ENCODE measurements around the gene SLC2A10. TPM values are rescaled to one million over a fixed set of nuclear protein-coding genes. Genes with fewer than 3 reads are reported as not detected.

The SLC2A10 gene
- total RNA-seq, 1 experiment from 2014 or later, result 0.05 TPM

GRCh38 chr20:46690219-46691106 is 19.0 kb upstream of the SLC2A10 start (continued):
- TF ChIP-seq RAD21 (IDR thresholded peaks at IDR 0.05; ENCODE audit: low read depth) (no peak), SP1 (IDR thresholded peaks at IDR 0.05; ENCODE audit: low read depth) (no peak), CBX3 (IDR thresholded peaks at IDR 0.05; ENCODE audit: low read depth) (no peak), EGR1 (IDR thresholded peaks at IDR 0.05; ENCODE audit: low read depth) (no peak)

GRCh38 chr20:46691196-46691595 is 18.3 kb upstream of the SLC2A10 start:
- intact Hi-C loops (cut with micrococcal nuclease), result no loop called here
- peaks cover 13 to 20% of the 10 kb centered on the region in 2 experiments for H3K4me1 ChIP-seq (ENCODE audit: control insufficient read depth in 1 of 2, insufficient read depth in 2 of 2, low read length in 2 of 2)
- DNase-seq (ENCODE audit: low read depth, low spot score) (no peak), ATAC-seq (no peak)
- TF ChIP-seq RAD21 (IDR thresholded peaks at IDR 0.05; ENCODE audit: low read depth) (no peak), ZBTB33 (IDR thresholded peaks at IDR 0.05; ENCODE audit: extremely low read depth, insufficient replicate concordance, low read length) (no peak)
- H3K36me3 ChIP-seq (ENCODE audit: control insufficient read depth in 1 of 2, insufficient read depth in 2 of 2, low read length in 2 of 2), result peaks cover 5 to 7% of the 10 kb centered on the region in 2 experiments; a peak in 3 of 4 replicates
- no peak overlapping the region for H3K27ac ChIP-seq (ENCODE audit: low read depth, low read length)
- peaks cover 27% of the 10 kb centered on the region for H3K79me2 ChIP-seq (ENCODE audit: insufficient read depth, low read length)
- H3K4me3 ChIP-seq (replicated peaks in 1 of 2; ENCODE audit: low read depth in 1 of 2, low read length in 2 of 2), result no peak overlapping the region
- no peaks in the 10 kb centered on the region for H4K20me1 ChIP-seq (ENCODE audit: insufficient read depth)
- no peaks in the 10 kb centered on the region for H3K9me2 ChIP-seq (ENCODE audit: insufficient read depth)
- no peak overlapping the region for H3K4me2 ChIP-seq (ENCODE audit: low read length)
- ChIA-PET POLR2A (no interaction called here), CTCF (no interaction called here), RAD21 (ENCODE audit: low non-redundant PET in 1 of 2, low total read pairs in 2 of 2, uncharacterized antibody in 2 of 2, unreplicated experiment in 2 of 2) (no interaction called here)
- no TSS peak for BruUV-seq (replicated peaks)
- H2AFZ ChIP-seq (ENCODE audit: low read depth, low read length, poor library complexity, severe bottlenecking), result no peak overlapping the region
- no peak overlapping the region for H3K9ac ChIP-seq (ENCODE audit: low read length)
- H3K27me3 ChIP-seq (ENCODE audit: insufficient read depth, low read length), result no peaks in the 10 kb centered on the region
- H3K9me3 ChIP-seq (ENCODE audit: control insufficient read depth in 1 of 2, insufficient read depth in 1 of 2, low read depth in 1 of 2, low read length in 2 of 2), result no peaks in the 10 kb centered on the region; a peak in 1 of 4 replicates
